Mesenchymal stem cell (in vitro differentiated cells and primary cell): ENCODE measurements around the gene DHRS1.

ENCODE experiments used
- DNase-seq: peaks from one replicate; pipeline ENCODE4 v3.0.0-alpha.2; 2013
- H2AFZ ChIP-seq: one replicate; pipeline ENCODE4 v1.6.1; 2013; ENCODE audit warnings: low read depth, mild to moderate bottlenecking, control low read depth, inconsistent platforms, low read length, moderate library complexity
- H2AK5ac ChIP-seq: 2 replicates; pipeline ENCODE4 v1.6.1; 2013; ENCODE audit warnings: low read length, moderate library complexity, mild to moderate bottlenecking, inconsistent platforms; ENCODE audit not compliant: severe bottlenecking
- H2BK120ac ChIP-seq: one replicate; pipeline ENCODE4 v1.6.1; 2013; ENCODE audit warnings: low read depth, mild to moderate bottlenecking, inconsistent platforms, low read length, moderate library complexity
- H2BK12ac ChIP-seq, 2 experiments: one replicate each; pipeline ENCODE4 v1.6.1; 2013; ENCODE audit warnings: inconsistent platforms in 2 of 2, low read length in 2 of 2, mild to moderate bottlenecking in 2 of 2, moderate library complexity in 2 of 2, control low read depth in 1 of 2
- H2BK15ac ChIP-seq: one replicate; pipeline ENCODE4 v1.6.1; 2013; ENCODE audit warnings: mild to moderate bottlenecking, low read depth, inconsistent platforms; ENCODE audit not compliant: poor library complexity, severe bottlenecking
- H2BK5ac ChIP-seq: 2 replicates; pipeline ENCODE4 v1.6.1; 2013; ENCODE audit warnings: low read depth, mild to moderate bottlenecking, low read length, control low read depth, inconsistent platforms; ENCODE audit not compliant: poor library complexity, severe bottlenecking
- H3K14ac ChIP-seq, 2 experiments: one replicate each; pipeline ENCODE4 v1.6.1; 2013; ENCODE audit warnings: inconsistent platforms in 2 of 2, low read length in 2 of 2, control low read depth in 1 of 2, mild to moderate bottlenecking in 1 of 2, moderate library complexity in 1 of 2
- H3K18ac ChIP-seq, 2 experiments: one replicate each; pipeline ENCODE4 v1.6.1; 2013; ENCODE audit warnings: inconsistent platforms in 2 of 2, low read length in 2 of 2, control low read depth in 1 of 2, low read depth in 1 of 2, mild to moderate bottlenecking in 1 of 2
- H3K23ac ChIP-seq, 2 experiments: one replicate each; pipeline ENCODE4 v1.6.1; 2013; ENCODE audit warnings: inconsistent platforms in 2 of 2, low read length in 2 of 2, mild to moderate bottlenecking in 2 of 2, moderate library complexity in 2 of 2, control low read depth in 1 of 2
- H3K27ac ChIP-seq: 2 replicates; pipeline ENCODE4 v1.5.1; 2013; ENCODE audit warnings: mild to moderate bottlenecking, moderate library complexity, low read length, control low read depth, inconsistent platforms; ENCODE audit not compliant: poor library complexity, severe bottlenecking
- H3K27me3 ChIP-seq, 2 experiments: 2 replicates each; pipeline versions ENCODE4 v1.6.1 to v1.7.0; 2013; ENCODE audit warnings: low read length in 2 of 2, mild to moderate bottlenecking in 2 of 2, moderate library complexity in 2 of 2, control low read depth in 1 of 2, inconsistent platforms in 1 of 2; ENCODE audit not compliant: control insufficient read depth in 1 of 2, insufficient read depth in 1 of 2
- H3K36me3 ChIP-seq, 2 experiments: 2 replicates each; pipeline versions ENCODE4 v1.6.1 to v1.7.0; 2013; ENCODE audit warnings: low read length in 2 of 2, control low read depth in 1 of 2, inconsistent platforms in 1 of 2, low read depth in 1 of 2, mild to moderate bottlenecking in 1 of 2; ENCODE audit not compliant: insufficient read depth in 2 of 2, control insufficient read depth in 1 of 2
- H3K4ac ChIP-seq, 2 experiments: one replicate each; pipeline ENCODE4 v1.6.1; 2013; ENCODE audit warnings: inconsistent platforms in 2 of 2, low read length in 2 of 2, mild to moderate bottlenecking in 2 of 2, moderate library complexity in 2 of 2, control low read depth in 1 of 2, low read depth in 1 of 2
- H3K4me1 ChIP-seq: 2 replicates; pipeline ENCODE4 v1.6.1; 2013; ENCODE audit warnings: low read depth, low read length, control low read depth; ENCODE audit not compliant: control insufficient read depth, insufficient read depth
- H3K4me2 ChIP-seq: 2 replicates; pipeline ENCODE4 v1.6.1; 2013; ENCODE audit warnings: low read length, mild to moderate bottlenecking, inconsistent platforms; ENCODE audit not compliant: poor library complexity, severe bottlenecking
- H3K4me3 ChIP-seq, 2 experiments: 2 replicates each; pipeline versions ENCODE4 v1.5.1 to v1.7.0; 2013; ENCODE audit warnings: low read length in 2 of 2, mild to moderate bottlenecking in 2 of 2, control low read depth in 1 of 2, low read depth in 1 of 2; ENCODE audit not compliant: insufficient read depth in 1 of 2
- H3K79me1 ChIP-seq: replicated peaks from 2 replicates; pipeline ENCODE4 v1.6.1; 2013; ENCODE audit warnings: mild to moderate bottlenecking, control low read depth, low read length, inconsistent platforms; ENCODE audit not compliant: poor library complexity, severe bottlenecking
- H3K9ac ChIP-seq: 2 replicates; pipeline ENCODE4 v1.7.0; 2013; ENCODE audit warnings: mild to moderate bottlenecking, low read length, moderate library complexity
- H3K9me3 ChIP-seq: 2 replicates; pipeline ENCODE4 v1.7.0; 2013; ENCODE audit warnings: mild to moderate bottlenecking, low read length; ENCODE audit not compliant: control insufficient read depth
- H4K8ac ChIP-seq: one replicate; pipeline ENCODE4 v1.6.1; 2013; ENCODE audit warnings: inconsistent platforms, mild to moderate bottlenecking, low read length, moderate library complexity
- H4K91ac ChIP-seq: one replicate; pipeline ENCODE4 v1.6.1; 2013; ENCODE audit warnings: mild to moderate bottlenecking, low read length, inconsistent platforms
- WGBS: methylation state at CpG from one replicate; pipeline ENCODE4 v1.1.7; 2013; ENCODE audit warnings: mixed read lengths; 5-methylcytosine and 5-hydroxymethylcytosine counted together

The DHRS1 gene

GRCh38 chr14:24259282-24260025 is 40.1 kb downstream of the DHRS1 start:
- peak overlapping the region; percentile 43 for H4K91ac ChIP-seq
- no peak overlapping the region for H3K4ac ChIP-seq
- H3K27ac ChIP-seq, result no peak overlapping the region
- H2BK5ac ChIP-seq, result no peak overlapping the region
- H2BK15ac ChIP-seq, result no peak overlapping the region
- no peak for DNase-seq
- H3K36me3 ChIP-seq, result peaks cover 14 to 41% of the 10 kb centered on the region in 2 experiments
- H3K14ac ChIP-seq, result no peak overlapping the region
- 90% methylated on average over 14 of the region's 16 CpGs for WGBS
- no peak overlapping the region for H2AK5ac ChIP-seq
- no peak overlapping the region for H3K4me2 ChIP-seq
- H3K79me1 ChIP-seq, result no peaks in the 10 kb centered on the region
- peaks cover 4% of the 10 kb centered on the region for H3K4me1 ChIP-seq
- no peak overlapping the region for H3K23ac ChIP-seq
- H3K9ac ChIP-seq, result no peak overlapping the region
- no peak overlapping the region for H3K4me3 ChIP-seq
- H3K9me3 ChIP-seq, result no peaks in the 10 kb centered on the region
- H3K27me3 ChIP-seq, result no peaks in the 10 kb centered on the region
- no peak overlapping the region for H2BK120ac ChIP-seq
- no peak overlapping the region for H3K18ac ChIP-seq
- no peak overlapping the region for H2BK12ac ChIP-seq
- H4K8ac ChIP-seq, result no peak overlapping the region
- no peak overlapping the region for H2AFZ ChIP-seq

DNA sequence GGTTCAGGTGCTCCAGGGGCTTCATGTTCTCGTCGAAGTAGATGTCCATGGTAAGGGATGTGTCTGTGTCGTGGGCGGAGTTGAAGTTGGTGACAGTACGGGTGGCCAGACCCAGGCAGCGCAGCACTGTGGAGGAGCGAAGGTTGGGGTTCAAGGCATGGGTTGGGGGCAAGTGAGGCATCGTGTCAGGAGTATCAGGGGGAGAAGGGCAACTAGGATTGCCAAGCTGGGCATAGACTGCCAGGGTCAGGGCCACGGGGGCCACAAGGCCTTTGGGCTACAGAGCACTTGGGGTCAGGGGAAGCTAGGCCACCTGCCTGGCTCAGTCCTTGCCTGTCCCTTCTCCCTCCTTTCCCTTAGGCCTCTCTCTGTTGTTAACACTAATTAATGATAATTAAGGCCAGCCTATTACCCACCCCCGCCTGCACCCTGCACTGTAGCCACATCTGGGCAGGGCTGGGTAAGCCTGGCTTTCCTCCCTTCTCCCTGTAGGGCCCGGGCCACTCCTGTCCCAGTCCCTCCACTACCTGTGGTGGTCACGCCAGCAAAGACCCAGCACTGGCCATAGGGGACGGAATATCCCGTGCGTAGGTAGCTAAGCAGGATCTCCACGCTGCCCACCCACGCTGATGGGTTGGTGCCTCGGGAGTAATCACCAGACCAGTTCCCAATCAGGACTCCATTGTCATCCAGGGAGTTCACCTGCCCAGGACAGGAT is 40.9 kb downstream of the DHRS1 start:
- Histone ChIP-seq H3K27ac (no peak overlapping the region), H3K9me3 (no peaks in the 10 kb centered on the region), H3K4ac (no peak overlapping the region), H3K4me1 (peaks cover 4% of the 10 kb centered on the region), H3K4me3 (no peak overlapping the region), H3K4me2 (no peak overlapping the region), H3K18ac (no peak overlapping the region), H3K9ac (no peak overlapping the region), H3K14ac (no peak overlapping the region), H2AFZ (no peak overlapping the region), H4K8ac (no peak overlapping the region), H3K36me3 (peaks cover 18 to 38% of the 10 kb centered on the region in 2 experiments), H2AK5ac (no peak overlapping the region), H3K27me3 (no peaks in the 10 kb centered on the region), H2BK15ac (no peak overlapping the region), H4K91ac (no peak overlapping the region), H2BK12ac (no peak overlapping the region), H3K23ac (no peak overlapping the region), H2BK5ac (no peak overlapping the region), H3K79me1 (no peaks in the 10 kb centered on the region), H2BK120ac (no peak overlapping the region)
- WGBS, result 96% methylated on average over 17 of the region's 18 CpGs
- no peak for DNase-seq

DNA sequence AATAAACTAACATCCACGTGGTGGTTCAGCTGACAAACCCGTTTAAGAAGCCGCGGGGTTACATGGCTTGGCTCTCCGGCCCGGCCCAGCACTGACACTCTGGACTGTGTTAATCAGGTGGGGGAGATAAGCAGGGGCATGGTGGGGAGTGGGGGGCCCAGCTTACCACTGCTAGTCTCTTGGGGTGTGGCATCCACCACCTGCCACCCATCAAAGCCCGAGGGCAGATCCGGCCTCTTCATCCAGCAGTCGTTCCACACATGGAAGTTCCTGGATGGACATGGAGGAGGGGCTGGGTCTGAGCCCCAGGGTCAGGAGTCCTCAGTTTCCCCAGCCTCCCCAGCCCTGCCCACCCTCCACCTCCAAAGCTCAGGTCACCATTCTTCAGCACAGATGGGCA is 41.5 kb downstream of the DHRS1 start:
- 90% methylated on average over 9 of the region's 9 CpGs for WGBS
- H4K8ac ChIP-seq, result no peak overlapping the region
- H3K18ac ChIP-seq, result no peak overlapping the region
- H3K4me2 ChIP-seq, result no peak overlapping the region
- H2AFZ ChIP-seq, result no peak overlapping the region
- peaks cover 4% of the 10 kb centered on the region for H3K4me1 ChIP-seq
- H3K27me3 ChIP-seq, result no peaks in the 10 kb centered on the region
- H3K36me3 ChIP-seq, result peaks cover 18 to 42% of the 10 kb centered on the region in 2 experiments
- no peak overlapping the region for H2BK15ac ChIP-seq
- no peak overlapping the region for H2BK5ac ChIP-seq
- H3K9me3 ChIP-seq, result no peaks in the 10 kb centered on the region
- no peak overlapping the region for H3K9ac ChIP-seq
- H3K4ac ChIP-seq, result no peak overlapping the region
- H3K27ac ChIP-seq, result no peak overlapping the region
- no peak overlapping the region for H3K23ac ChIP-seq
- H4K91ac ChIP-seq, result no peak overlapping the region
- no peak overlapping the region for H2BK120ac ChIP-seq
- H2AK5ac ChIP-seq, result no peak overlapping the region
- H3K4me3 ChIP-seq, result no peak overlapping the region
- DNase-seq, result no peak
- H3K14ac ChIP-seq, result no peak overlapping the region
- no peak overlapping the region for H2BK12ac ChIP-seq
- H3K79me1 ChIP-seq, result no peaks in the 10 kb centered on the region

DNA sequence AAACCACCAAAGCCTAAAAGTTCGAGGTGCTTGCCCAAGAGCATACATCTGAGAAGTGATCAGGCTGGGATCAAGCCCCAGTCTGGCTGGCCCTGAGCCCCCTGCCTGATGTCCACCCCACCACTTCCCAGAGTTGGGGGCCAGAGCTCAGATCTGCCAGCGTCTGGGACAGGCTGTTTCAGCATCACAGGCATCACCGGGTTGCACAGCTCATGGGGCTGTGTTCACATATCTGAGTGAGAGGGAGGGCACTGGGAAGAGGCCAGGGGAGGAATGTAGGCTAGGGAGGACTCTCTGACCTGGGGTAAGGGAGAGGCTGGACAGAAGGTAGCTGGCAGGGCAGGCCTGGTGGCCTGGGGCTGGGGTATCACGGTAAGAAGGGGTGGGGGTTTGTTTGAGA is 42.6 kb downstream of the DHRS1 start:
- peaks cover 18 to 42% of the 10 kb centered on the region in 2 experiments for H3K36me3 ChIP-seq
- no peaks in the 10 kb centered on the region for H3K9me3 ChIP-seq
- no peak overlapping the region for H2AFZ ChIP-seq
- WGBS, result 81% methylated on average over 4 of the region's 4 CpGs
- H3K4me2 ChIP-seq, result no peak overlapping the region
- H3K14ac ChIP-seq, result no peak overlapping the region
- no peak overlapping the region for H3K23ac ChIP-seq
- H3K27ac ChIP-seq, result no peak overlapping the region
- no peak overlapping the region for H4K91ac ChIP-seq
- no peak overlapping the region for H2BK120ac ChIP-seq
- H3K18ac ChIP-seq, result no peak overlapping the region
- H4K8ac ChIP-seq, result no peak overlapping the region
- H2BK12ac ChIP-seq, result no peak overlapping the region
- no peak overlapping the region for H3K4ac ChIP-seq
- no peak overlapping the region for H2BK15ac ChIP-seq
- no peak overlapping the region for H3K4me3 ChIP-seq
- H3K79me1 ChIP-seq, result no peaks in the 10 kb centered on the region
- H3K9ac ChIP-seq, result no peak overlapping the region
- no peak for DNase-seq
- no peak overlapping the region for H2BK5ac ChIP-seq
- H3K4me1 ChIP-seq, result peaks cover 12% of the 10 kb centered on the region
- no peaks in the 10 kb centered on the region for H3K27me3 ChIP-seq
- no peak overlapping the region for H2AK5ac ChIP-seq
